NCI-H1694 (cell line): Measurements from ENCODE around the gene DOC2B.
"Not testable (repeated sequence)": the region's sequence is repeated elsewhere in the genome, so short reads cannot be mapped to it uniquely, and the experiment has no call there.

ENCODE experiments used
- DNase-seq: peaks from one replicate; lab custom pipeline; 2025; lab: John Stamatoyannopoulos, UW

The DOC2B gene

DNA sequence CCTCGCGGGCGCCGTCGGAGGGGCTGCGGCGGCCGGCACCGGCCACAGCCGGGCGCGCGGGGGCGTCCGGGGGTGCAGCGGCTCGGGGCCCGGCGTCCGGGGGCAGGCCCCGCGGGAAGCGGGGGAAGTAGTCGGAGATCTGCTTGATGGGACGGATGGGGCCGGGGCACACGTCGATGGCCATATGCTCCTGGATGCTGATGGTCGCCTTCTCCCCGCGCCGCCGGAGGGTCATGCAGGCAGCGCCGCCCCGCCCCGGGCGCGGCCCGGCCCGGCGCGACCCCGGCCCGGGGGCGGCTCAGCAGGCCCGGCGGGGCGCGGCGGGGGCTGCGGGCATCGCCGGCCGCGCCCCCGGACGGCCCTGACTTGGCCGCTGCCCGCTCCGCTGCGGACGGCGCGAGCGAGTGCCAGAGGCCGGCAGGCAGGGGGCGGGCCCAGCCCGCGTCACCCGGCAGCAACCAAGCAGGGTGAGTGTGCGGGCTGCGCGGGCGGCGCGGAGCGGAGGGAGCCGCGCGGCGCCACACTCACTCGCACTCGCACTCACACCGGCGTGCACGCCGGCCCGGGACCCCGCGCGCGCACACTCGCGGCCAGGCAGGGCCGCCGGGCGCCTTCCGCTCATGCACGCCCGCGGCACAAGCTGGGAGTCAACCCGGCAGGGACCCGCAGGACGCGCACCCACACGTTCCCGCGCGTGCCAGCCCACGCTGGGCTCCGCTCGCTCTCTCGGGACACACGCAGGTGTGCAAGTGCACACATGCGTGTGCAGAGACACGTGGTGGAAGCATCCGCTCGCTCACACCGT lies at the start of gene DOC2B:
Gene DOC2B, minus strand, starts transcription at position 406 of the 805 bp plus-strand sequence. Its CDS starts 171 bp downstream, at position 235.
- DNase-seq, result no peak

DNA sequence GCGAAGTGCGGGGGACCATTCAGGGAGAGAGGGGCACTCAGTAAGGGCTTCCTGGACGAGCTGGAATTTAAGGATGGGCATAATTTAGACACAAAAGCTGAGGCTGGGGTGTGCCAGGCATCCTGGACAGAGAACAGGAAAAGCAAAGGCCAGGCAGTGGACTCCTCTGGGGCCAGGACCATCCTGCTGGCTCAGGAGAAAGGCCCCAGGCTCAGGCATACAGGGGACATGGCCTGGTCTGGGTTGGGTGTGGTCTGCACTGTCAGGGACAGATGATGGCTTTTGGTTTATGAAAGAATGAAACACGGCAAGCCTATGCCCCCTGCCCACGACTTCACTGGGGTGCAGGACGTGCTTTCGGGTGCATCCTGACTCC lies 48.9 kb upstream of the DOC2B start:
- DNase-seq, result no peak

DNA sequence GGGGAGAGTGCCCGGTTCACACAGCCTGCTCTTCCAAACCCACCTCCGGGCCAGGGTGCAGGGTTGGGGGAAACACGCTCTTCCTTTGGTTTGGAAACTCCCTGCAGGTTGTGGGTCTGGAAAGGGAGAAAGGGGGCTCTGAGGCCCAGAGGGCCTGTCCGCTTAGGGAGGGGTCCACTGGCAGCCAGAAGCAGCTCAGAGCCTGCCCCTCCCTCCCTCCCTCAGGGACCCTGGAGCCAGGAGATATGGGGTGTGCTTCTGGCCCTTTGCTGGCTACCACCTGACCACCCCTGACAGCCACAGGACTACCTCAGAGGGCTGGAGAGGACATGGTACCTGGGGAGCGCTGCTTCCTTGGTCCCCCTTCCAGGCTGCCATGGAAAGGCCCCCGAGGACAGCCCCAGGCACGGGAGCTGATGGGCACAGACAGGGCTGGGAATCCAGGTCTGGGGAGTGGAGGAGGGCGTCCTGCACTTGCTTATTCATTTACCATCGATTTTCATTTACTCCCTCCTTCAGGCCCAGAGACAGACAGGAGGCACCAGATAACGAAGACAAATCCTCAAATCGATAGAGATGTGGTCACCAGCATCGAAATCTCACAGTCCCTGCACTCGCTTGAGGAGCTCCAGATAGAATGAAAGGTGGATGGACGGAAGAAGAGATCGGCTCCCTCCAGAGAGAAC lies 48.4 kb upstream of the DOC2B start:
- no peak for DNase-seq

DNA sequence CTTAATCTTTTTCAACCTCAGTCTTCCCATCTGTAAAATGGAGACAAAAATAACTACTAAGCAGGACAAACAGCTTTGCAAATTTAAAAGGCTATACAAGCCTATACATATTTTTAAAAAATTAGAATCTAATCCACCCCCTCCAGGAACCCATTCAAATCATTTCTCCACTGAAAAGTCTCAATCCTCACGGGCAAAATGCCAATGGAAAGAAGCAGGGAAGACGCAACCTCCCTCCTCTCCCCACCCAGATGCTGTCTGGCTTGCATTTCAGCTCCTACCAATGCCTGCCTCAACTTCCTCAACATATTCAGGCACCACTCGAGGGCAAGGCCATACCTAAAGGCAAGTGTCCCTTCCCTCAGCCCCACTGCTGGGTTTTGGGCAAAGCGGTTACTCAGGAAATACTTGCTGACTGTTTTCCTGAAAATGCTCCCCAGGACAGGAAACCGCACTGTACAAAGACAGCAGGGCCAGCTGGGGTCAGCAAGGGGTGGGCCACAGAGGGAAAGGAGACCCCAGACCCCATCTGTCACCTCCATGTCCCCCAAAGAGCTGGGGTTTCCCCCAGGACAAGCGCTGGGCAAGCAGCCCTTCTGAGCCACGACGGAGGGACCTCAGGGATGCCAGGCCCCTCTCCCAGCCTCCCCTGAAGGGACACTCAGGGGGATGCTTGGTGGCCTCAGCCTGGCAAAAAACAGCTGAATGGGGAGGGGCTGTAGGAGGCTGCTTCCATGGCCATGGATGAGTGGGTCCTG lies 47.7 kb upstream of the DOC2B start:
- DNase-seq, result no peak

DNA sequence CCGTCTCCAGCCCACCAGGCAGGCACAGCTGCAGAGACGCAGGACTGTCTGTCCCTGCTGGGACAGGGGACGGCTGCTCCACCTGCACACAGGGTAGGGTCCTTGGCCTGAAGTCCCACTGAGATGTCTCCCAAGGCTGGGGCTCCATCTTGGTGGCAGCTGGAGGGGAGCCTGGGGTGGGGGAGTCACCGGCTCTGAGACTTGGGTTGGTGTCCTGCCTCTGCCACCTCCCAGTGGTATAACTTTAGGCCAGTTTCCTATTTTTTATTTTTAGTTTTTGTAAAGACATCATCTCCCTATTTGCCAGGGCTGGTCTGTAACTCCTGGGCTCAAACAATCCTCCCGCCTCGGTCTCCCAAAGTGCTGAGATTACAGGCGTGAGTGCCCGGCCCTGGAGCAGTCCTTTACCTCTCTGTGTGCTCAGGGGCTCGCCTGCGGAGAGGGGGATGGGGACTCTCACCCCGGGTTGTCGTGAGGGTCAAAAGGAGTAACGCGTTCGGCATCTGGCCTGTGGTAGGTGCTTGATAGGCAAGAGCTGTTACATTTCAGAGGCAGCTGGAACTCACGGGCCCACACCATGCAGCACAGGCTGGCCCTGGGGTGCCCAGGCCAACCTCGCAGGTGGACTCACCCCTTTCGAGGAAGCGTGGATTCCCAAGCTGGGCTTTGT lies 46.6 kb upstream of the DOC2B start:
- DNase-seq, result no peak

DNA sequence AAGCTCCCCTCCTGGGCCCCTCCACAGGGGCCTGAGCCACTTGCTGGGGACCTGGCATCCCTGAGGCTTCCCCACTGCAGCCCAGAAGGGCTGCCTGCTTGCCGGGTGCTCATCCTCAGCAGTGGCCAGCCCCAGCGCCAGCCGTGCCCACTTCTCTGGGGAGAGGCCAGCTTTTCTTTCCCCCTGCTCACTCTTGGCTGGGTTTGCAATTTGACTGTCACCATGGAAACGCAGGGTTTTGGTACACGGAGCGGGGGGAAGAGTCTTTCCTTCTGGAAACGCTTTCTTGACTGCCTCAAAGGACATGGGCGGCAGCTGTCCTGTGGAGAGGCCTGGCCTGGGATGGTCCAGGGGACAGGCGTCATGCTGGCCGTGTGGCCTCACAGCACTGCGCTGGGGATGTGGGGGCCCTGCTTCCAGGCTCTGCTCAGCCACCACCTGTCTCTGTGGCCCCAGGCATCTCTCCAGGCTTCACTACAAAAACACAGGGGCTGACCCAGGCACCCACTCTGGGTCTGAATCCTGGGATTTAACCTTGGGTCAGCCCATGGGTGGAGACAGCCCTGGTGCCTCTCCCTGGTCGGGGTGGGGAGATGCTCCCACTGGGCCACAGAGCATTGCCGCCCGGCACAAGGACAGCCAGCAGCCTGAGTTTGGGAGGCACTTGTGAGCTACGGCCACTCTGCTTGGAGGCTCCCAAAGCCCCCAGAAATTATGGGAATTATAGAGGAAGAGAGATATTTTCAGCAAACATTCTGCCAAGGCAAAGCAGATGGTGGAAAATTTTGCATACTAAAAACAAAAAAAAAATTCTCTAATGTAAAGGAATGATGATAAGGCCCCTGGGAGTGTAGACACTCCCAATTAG lies 45.9 kb upstream of the DOC2B start:
- no peak for DNase-seq

DNA sequence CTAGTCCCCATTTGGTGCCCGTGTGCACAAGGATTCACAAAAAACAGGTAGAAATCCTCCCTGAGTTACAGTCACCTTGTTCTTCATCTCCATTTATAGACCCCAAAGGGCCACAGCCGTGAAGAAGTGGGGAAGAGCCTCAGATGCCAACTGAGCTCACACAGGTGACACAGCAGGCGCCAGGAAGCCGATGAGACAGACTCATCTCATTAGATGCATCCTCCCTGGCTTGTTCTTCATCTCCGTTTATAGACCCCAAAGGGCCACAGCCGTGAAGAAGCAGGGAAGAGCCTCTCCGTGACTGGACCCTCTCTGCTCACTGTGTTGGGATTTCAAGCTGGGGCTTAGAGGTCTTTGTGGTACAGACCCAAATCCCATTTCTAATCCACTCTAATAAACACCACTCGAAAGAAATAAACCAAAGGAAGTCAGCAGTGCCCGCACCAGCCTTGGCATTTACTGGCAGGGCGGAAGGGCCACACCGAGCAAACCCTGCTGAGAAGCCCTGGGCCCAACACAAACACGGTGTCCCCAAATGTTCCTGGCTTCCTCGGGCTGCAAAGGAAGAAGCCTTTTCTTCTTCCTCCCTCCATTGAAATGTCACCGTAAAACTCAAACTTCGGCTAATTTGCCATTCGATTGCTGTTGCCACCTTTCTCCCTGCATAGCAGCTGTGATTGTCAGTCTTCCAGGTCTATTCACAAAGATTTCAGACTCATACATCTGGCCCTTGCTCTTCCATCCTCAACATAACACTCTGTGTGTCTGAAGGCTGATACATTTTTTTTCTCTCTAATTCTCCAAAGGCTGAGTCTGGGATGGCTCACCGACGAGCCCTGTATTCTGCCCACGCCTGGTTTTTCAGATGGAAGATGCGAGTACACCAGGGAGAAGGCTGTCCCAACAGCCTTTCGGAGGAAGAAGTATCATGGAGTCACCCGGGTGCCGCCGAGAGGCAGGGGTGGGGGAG lies 44.9 kb upstream of the DOC2B start:
- DNase-seq, result no peak

DNA sequence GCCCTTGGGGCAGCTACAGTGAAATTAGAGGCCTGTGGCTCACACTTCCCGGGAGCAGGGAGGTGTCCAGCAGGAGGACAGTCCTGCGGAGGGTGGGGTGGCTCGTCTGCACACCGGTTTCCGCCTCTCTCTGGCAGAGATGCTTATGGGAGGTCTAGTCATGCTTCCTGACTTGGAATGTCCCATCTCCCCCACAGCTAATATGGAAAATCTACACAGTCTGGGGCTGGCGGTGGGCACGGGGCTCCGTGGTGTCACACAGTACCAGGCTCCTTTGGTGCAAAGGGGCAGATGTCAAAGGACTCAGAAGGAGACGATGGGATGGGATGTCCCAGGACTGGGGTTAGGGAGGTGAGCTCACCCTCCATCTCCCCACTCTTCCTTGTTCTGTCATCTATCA lies 44.1 kb upstream of the DOC2B start:
- DNase-seq, result no peak

DNA sequence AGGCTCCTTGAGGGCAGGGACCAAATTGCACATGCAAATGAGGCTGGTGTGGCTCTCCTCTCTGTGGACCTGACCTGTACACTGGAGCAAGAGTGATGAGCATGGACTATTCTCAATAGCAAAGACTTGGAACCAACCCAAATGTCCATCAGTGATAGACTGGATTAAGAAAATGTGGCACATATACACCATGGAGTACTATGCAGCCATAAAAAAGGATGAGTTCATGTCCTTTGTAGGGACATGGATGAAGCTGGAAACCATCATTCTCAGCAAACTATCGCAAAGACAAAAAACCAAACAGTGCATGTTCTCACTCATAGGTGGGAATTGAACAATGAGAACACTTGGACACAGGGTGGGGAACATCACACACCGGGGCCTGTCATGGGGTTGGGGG lies 43.1 kb upstream of the DOC2B start:
- DNase-seq, result not testable (repeated sequence)

DNA sequence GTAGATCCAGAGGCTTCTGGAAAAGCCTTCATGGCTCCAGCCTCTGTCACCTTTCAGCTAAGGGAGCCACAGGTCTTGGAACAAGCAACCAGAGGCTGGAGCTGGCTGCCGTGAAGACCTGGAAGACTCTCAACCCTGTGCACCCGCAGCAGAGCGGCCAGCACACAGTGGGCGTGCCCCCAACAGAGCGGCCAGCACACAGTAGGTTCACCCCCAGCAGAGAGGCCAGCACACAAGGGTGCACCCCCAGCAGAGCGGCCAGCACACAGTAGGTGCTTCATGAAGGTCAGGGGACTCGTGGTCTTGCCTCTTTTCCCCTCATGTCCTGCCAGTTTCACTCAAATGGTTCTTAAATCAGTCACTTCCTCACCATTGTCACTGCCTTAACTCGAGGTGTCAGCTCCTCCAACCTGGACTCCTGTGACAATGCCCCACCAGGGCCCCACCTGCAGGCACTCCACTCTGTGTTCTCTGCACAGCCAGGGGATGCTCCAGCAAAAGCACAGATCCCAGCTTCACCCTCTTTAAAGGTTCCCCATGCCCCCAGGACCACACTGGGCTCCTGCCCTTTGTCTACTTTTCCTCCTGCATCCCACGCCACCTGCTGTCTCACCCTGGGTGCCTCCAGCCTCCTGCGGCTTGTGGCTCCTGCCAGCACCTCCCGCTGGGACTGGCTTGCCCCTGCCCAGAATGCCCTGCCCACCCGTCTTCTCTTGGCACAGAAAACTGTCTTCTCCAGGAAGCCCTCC lies 42.4 kb upstream of the DOC2B start:
- DNase-seq, result no peak

DNA sequence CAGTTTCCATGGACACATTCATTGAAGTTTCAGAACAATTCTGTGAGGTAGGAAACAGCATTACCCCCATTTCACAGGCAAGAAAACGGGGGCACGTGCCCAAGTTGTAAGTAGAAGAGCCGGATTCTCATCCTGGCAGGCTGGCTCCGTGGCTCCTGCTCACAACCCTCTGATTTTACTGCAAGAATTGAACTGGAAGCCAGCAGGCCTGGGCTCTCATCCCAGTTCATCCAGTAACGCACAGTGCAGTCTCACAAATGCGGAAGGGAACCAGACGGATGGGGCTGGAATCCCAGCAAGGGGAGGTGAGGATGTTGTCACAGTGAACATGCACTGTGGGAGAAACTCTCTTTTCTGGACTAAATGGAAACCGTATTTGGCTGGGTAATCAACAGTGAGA lies 40.7 kb upstream of the DOC2B start:
- no peak for DNase-seq

DNA sequence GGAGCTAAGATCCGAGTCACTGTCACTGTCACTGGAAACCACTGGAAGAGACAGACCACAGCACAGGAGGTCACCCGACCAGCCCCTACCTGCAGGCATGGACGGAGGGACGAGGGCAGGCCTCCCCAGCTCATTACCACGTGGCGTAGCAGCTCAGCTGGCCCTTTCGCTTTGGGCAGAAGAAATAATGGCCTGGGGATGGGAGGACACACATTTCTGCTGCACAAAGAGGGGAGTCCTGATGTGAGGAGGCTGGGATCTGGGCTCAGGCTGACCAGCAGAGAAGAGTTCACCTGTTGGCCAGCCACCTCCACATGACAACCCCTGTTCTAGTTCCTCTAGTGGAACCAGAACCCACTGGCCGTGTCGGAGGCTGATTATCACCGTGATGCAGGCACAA lies 38.2 kb upstream of the DOC2B start:
- no peak for DNase-seq

DNA sequence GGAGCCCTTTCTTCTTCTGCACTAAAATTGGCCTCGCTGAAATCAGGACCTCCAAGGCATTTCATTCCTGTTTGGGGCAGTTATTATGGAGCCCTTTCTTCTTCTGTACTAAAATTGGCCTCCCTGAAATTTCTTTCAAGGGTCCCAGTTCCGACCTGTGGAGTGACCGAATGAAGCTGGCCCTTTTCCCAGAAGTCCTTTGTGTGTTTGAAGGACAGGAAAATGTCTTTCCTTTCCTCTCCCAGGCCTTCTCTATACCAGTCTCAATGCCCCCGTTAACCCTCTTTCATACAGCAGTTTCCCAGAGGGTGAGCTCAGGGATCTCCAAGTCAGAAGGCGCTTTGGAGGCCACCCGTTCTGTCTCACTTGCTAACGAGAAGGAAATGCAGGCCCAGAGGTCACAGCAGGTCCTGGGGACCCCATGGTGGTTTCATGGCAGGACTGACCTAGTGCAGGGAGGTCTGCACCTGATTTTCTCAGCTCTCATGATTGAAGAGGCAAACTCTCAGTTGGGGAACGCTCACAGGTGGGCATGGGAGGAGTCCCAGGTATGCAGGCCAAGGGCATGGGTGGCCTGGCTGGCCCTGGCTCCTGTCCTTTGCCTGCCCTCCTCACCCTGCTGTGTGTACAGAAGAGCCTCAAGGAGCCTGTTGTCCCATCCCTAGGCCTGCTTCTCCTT lies 37.1 kb upstream of the DOC2B start:
- no peak for DNase-seq

DNA sequence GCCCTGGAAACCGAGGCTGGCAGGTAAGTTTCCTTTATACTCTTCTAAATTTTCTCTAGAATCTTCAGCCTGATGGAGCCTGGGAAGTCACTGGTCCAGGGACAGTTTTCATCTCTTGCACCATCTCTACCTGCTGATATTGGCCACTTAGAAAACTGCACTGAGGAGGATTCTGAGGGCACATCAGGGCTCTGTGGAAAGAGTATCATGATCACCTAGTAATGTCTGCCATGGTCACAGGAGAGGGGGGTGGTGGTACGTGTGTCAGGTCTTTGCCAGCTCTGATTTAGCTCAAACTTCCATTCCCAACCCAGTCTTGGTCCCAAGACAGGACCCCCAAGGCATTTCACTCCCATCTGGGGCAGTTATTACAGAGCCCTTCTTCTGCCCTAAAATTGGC lies 35.2 kb upstream of the DOC2B start:
- DNase-seq, result no peak

DNA sequence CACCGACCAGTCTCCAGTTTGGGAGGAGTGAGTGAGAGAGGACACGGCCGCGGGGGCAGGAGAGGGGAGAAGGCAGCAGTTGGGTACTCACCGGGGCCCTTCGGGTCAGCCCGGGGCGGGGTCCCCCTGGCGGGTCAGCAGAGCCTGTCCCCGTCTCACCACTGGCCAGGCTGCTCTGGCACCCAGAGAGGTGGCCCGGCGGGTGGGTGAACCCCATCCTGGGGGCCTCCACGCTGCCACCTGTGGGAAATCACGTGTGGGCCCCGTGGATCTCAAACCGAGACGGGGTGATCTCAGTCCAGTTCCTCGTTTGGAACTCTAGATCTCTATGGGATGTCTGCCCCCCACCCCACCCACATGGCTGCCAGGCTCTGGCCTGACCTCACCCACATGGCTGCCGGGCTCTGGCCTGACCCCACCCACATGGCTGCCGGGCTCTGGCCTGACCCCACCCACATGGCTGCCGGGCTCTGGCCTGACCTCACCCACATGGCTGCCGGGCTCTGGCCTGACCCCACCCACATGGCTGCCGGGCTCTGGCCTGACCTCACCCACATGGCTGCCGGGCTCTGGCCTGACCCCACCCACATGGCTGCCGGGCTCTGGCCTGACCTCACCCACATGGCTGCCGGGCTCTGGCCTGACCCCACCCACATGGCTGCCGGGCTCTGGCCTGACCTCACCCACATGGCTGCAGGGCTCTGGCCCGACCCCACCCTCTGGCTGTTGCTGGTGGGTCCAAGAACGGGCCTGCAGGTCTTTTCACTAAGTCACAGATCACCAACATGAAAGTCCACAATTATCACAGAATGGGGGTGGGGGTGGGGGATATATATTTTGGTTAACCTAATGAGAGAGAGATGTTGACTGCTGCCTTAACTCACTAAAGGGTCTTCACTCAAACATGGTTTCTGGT lies 34.4 kb upstream of the DOC2B start:
- DNase-seq, result not testable (repeated sequence)

DNA sequence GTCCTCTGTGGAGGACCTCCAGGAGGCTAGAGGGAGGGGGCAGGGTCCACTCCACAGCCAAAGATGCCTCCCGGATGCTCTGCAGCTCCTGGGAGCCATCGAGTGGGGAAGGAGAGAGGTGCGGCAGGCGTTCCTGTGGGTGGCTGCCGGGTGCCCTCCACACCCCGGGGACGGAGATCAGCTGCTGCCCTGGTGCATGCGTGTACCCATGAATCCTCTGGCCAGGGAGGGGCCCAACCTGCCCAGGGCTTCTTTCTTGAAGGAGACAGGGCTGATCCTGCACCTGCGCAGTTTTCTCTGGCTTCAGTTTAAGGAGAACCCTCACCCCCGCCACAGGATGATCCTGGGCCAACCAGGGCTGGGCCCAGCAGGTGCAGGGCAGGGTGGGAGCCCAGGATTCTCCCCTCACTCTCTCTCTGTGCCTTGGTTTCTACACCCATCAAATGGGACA lies 33.5 kb upstream of the DOC2B start:
- no peak for DNase-seq

DNA sequence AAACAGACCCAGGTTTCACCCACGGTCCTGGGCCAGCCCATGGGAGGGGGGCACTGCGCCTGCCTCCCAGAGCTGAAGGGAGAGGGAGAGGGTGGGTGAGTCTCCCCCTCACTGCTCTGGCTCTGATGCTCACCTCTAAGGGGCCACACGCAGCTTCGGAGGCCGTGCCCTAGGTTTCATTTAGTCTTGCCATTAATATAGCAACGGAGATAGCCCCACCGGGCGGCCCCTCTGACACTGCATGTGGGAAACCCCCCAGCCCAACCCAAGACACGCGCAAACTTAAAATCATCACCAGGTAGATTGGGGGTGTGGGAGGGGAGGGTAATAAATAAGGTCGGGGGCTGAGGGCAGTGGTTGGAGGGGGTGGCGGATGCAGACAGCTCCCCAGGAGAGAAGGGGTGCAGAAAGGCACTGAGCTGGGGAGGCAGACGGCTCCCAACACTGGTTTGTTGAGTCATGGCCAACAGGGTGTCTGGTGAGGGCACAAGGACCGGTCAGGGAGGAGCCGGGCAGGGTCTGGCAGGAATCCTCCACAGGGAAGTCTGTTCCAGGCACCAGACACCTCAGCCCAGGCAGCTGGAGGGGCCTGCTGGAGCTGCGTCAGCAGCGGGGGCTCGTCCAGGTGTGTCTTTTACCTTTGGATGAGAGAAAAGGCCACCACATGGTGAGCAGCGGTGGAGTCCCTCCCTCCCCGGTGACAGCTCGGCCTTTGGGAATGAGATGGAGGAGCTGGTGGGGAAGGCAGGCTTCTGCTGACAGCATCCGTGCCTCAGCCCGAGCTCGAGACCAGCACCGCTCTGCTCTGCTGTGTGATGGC lies 32.0 kb upstream of the DOC2B start:
- no peak for DNase-seq
